SJSA1 (cell line): Measurements from ENCODE around the gene FAM83G. TPM values are rescaled to one million over a fixed set of nuclear protein-coding genes. Genes with fewer than 3 reads are reported as not detected.
A peak's percentile ranks its signal among the peaks of the same experiment; 100 is the strongest.

Experiments used
- DNase-seq, 2 experiments: peaks; one replicate each; pipeline ENCODE4 v3.0.0-alpha.2; 2015 to 2020; ENCODE audit warnings: low spot score in 2 of 2, low read depth in 1 of 2
- H3K27ac ChIP-seq: fragments of 250-450 bp; sonication (Bioruptor Pico); 2 replicates; pipeline ENCODE4 v1.5.1; 2020; ENCODE audit warnings: mild to moderate bottlenecking, moderate library complexity
- H3K27me3 ChIP-seq: fragments of 250-450 bp; sonication (Bioruptor Pico); replicated peaks from 2 replicates; pipeline ENCODE4 v1.5.1; 2020; ENCODE audit warnings: mild to moderate bottlenecking, moderate library complexity
- H3K36me3 ChIP-seq: fragments of 250-450 bp; sonication (Bioruptor Pico); 2 replicates; pipeline ENCODE4 v1.5.1; 2020; ENCODE audit warnings: mild to moderate bottlenecking
- H3K4me1 ChIP-seq: fragments of 250-450 bp; sonication (Bioruptor Pico); replicated peaks from 2 replicates; pipeline ENCODE4 v1.6.1; 2021; ENCODE audit warnings: mild to moderate bottlenecking
- H3K4me3 ChIP-seq: fragments of 250-450 bp; sonication (Bioruptor Pico); 2 replicates; pipeline ENCODE4 v1.5.1; 2020; ENCODE audit warnings: mild to moderate bottlenecking
- H3K9me3 ChIP-seq: fragments of 250-450 bp; sonication (Bioruptor Pico); replicated peaks from 2 replicates; pipeline ENCODE4 v1.5.1; 2020; ENCODE audit warnings: mild to moderate bottlenecking
- total RNA-seq: library from RNA; depleted of rRNA; stranded (reverse); fragments of >200 nt; shearing (Covaris generic); gene quantifications from 2 replicates; pipeline ENCODE4 v1.2.3, GENCODE V29; 2014

Gene FAM83G
- total RNA-seq, 1 experiment from 2014 or later: 6.7 TPM

- H3K4me1 ChIP-seq: peaks cover 49% of the 10 kb centered on the region
- DNase-seq: no peak
- no peak overlapping the region for H3K4me3 ChIP-seq
- H3K27ac ChIP-seq: no peak overlapping the region
- H3K9me3 ChIP-seq: no peaks in the 10 kb centered on the region
- H3K27me3 ChIP-seq: no peaks in the 10 kb centered on the region
- H3K36me3 ChIP-seq: peaks cover 9% of the 10 kb centered on the region
These were observed 37.5 kb downstream of the FAM83G start for GRCh38 chr17:18966831-18967624.

GRCh38 chr17:18965530-18966236 is 38.9 kb downstream of the FAM83G start:
- Histone ChIP-seq H3K4me1 (peaks cover 63% of the 10 kb centered on the region), H3K27me3 (no peaks in the 10 kb centered on the region), H3K9me3 (no peaks in the 10 kb centered on the region), H3K36me3 (0 out of 2 replicates have a peak, but pooled peaks cover 5% of the 10 kb centered on the region), H3K27ac (no peak overlapping the region), H3K4me3 (no peak overlapping the region)
- DNase-seq: peak in 1 of 2 experiments; percentile 44

GRCh38 chr17:18964550-18964949 is 40.0 kb downstream of the FAM83G start:
- DNase-seq: no peak
- no peaks in the 10 kb centered on the region for H3K36me3 ChIP-seq
- no peaks in the 10 kb centered on the region for H3K27me3 ChIP-seq
- H3K4me3 ChIP-seq: no peak overlapping the region
- peaks cover 63% of the 10 kb centered on the region for H3K4me1 ChIP-seq
- H3K27ac ChIP-seq: no peak overlapping the region
- no peaks in the 10 kb centered on the region for H3K9me3 ChIP-seq

- Histone ChIP-seq H3K27ac (no peak overlapping the region), H3K4me1 (peaks cover 65% of the 10 kb centered on the region), H3K4me3 (no peak overlapping the region), H3K27me3 (no peaks in the 10 kb centered on the region), H3K36me3 (no peaks in the 10 kb centered on the region), H3K9me3 (no peaks in the 10 kb centered on the region)
- DNase-seq: no peak
These were observed 40.6 kb downstream of the FAM83G start for GRCh38 chr17:18964018-18964351.

DNA sequence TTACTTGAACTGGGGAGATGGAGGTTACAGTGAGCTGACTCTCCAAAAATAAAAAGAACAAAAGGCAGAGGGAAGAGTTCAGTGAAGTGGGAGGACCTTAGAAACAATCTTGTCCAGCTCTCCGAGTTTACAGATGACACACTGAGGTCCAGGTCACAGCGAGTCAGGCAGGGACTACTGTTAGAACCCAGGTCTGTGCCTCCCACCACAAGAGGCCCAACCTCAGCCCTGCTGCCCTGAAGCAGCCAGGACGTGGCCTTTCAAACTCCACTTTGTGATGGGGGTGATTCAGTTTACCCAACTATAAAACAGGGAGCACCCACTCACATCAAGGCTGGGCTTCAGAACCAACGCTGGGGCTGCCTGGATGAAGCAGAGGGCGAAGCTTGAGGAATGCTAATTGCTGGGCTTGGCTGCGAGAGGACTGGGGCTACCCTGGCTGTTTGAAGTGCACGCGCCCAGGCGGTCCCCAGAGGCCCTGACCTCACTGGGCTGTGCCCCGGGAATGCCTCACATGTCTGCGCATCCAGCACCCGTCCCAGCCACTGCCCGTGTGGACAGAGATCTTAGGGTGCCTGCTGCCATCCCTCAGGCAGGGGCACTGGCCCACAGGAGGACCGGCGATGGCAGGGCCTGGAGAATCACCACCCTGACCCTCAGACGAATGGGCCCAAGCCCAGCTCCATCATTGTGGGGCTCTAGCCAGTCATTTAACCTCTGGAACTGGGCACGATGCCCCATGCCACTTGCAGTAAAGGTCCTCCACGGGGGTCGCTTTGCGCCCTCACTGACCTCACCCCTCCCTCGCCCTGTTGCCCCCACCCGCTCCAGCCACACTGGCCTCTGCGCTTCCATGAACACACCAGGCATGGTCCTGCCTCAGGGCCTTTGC is 41.2 kb downstream of the FAM83G start:
- H3K4me1 ChIP-seq: peaks cover 69% of the 10 kb centered on the region
- H3K36me3 ChIP-seq: no peaks in the 10 kb centered on the region
- H3K9me3 ChIP-seq: no peaks in the 10 kb centered on the region
- H3K27ac ChIP-seq: no peak overlapping the region
- no peak overlapping the region for H3K4me3 ChIP-seq
- DNase-seq: no peak
- H3K27me3 ChIP-seq: no peaks in the 10 kb centered on the region

- no peak for DNase-seq
- Histone ChIP-seq H3K4me1 (peaks cover 68% of the 10 kb centered on the region), H3K4me3 (no peak overlapping the region), H3K36me3 (no peaks in the 10 kb centered on the region), H3K27ac (peak overlapping the region; percentile 35), H3K9me3 (no peaks in the 10 kb centered on the region), H3K27me3 (no peaks in the 10 kb centered on the region)
These were observed 42.1 kb downstream of the FAM83G start for GRCh38 chr17:18962494-18962815.

DNA sequence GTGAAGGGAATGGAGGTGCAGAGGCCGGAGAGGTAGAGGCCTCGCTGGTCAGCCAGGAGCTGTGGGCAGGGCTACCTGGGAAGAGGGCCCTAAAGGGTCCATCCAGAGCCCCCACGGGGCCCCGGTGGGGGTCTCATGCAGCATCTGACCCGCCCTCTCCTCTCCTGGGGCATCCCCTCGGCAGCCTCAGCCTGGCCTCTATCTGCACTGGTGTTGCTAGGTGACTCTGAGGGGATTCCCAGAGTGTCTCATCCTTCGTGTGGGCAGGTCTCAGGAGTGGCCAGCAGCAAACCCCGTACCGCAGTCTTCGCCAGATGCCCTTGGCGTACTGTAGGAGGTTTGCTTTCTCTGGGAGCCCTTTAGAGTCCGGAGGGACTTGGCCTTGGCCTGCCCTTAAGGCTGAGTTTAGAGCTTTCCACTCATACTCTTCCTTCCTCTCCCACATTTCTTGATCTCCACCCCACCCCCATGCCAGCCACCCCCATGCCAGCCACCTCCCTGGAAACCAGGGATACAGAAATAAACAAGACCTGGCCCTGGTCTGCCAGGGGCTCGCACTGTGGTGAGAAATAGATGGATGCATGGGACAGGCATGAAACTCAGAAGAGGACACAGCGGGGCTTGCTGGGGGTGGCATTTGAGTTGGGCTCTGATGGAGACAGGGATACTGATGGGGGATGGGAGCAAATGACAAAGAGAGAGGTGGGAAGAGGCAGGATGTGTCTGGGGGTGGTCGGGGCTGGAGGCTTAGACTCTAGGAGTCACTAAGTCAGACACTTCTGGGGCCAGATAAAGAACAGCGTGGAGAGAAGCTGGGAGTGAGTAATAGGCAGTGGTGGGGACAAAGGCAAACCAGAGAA is 42.7 kb downstream of the FAM83G start:
- H3K4me1 ChIP-seq: peaks cover 63% of the 10 kb centered on the region
- DNase-seq: peak; percentile 32 to 52
- H3K9me3 ChIP-seq: no peaks in the 10 kb centered on the region
- H3K27ac ChIP-seq: peak overlapping the region; percentile 35
- no peaks in the 10 kb centered on the region for H3K36me3 ChIP-seq
- no peaks in the 10 kb centered on the region for H3K27me3 ChIP-seq
- no peak overlapping the region for H3K4me3 ChIP-seq

DNA sequence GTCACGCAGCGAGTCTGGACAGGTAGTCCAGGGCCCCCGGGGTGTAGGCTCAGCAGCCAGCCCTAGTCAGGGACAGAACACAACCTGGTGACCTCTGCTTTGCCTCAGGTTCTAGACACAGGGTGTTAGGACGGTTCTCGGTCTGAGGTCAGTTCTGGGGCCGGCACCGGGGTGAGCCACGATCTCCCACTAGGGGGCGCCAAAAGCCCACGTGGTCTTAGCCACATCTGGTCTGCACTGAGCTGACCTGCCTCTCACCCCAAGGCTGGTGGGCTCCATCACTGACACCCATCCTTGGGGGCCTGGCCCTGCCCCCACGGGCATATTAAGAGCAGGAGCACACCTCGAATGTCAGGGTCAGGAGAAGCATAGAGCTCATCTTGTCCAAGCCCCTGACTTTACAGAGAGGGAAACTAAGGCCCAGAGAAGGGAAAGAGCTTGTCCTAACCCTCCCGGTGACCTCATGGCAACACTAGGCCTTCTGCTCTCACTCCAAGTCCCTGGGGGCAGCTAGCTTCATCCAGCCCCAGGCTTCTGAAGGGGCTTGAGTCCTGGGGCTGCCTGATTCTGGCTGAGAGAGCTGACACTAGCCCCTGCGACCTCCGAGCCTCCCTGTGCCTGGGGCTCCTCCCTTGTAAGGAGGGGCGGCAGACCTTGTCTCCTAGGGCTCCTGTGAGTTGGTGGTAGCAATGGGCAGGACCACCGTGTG is 43.6 kb downstream of the FAM83G start:
- peak; percentile 59 to 78 for DNase-seq
- H3K27ac ChIP-seq: peak overlapping the region; percentile 2; the same call in 1 of the 2 replicates
- H3K27me3 ChIP-seq: no peaks in the 10 kb centered on the region
- no peaks in the 10 kb centered on the region for H3K36me3 ChIP-seq
- no peak overlapping the region for H3K4me3 ChIP-seq
- H3K4me1 ChIP-seq: peaks cover 59% of the 10 kb centered on the region
- H3K9me3 ChIP-seq: no peaks in the 10 kb centered on the region

DNA sequence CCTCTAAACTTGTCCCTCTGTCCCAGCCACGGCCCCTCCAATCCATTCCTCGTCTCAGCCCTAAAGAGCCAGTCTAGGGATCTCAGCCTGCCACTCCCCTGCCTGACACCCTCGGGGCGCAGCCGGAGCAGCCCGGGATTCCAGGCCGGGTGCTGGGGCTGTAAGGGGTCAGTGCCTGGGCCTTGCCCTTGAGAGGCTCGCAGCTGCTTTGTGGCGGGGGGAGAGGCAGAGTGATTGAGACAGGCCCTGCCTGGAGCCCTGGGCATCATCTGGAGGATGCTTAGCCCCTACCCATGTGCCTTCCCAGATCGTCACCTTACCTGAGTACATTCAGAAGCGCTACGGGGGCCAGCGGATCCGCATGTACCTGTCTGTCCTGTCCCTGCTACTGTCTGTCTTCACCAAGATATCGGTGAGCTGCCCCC is 44.3 kb downstream of the FAM83G start:
- H3K4me1 ChIP-seq: peaks cover 52% of the 10 kb centered on the region
- no peak overlapping the region for H3K27ac ChIP-seq
- no peak overlapping the region for H3K4me3 ChIP-seq
- no peaks in the 10 kb centered on the region for H3K27me3 ChIP-seq
- H3K36me3 ChIP-seq: no peaks in the 10 kb centered on the region
- H3K9me3 ChIP-seq: no peaks in the 10 kb centered on the region
- no peak for DNase-seq

DNA sequence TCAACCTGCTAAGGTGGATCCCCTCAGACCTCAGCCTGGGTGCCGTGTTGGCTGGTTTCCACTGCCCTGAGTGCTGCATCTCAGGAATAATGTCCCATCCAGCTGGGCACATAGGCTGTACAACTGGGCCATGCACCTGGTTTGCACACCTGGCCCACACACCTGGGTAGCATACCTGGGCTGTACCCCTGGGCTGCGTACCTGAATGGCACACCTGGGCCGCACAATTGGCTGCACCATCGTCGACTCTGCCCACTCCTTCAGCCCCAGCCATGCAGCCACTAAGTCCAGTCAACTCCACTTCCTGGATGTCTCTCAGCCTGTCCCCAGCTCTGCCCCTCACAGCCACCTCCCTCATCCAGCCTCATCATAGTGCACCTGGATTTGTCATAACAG is 44.7 kb downstream of the FAM83G start:
- H3K27ac ChIP-seq: no peak overlapping the region
- no peaks in the 10 kb centered on the region for H3K36me3 ChIP-seq
- peaks cover 50% of the 10 kb centered on the region for H3K4me1 ChIP-seq
- DNase-seq: no peak
- no peaks in the 10 kb centered on the region for H3K27me3 ChIP-seq
- H3K9me3 ChIP-seq: no peaks in the 10 kb centered on the region
- H3K4me3 ChIP-seq: no peak overlapping the region

DNA sequence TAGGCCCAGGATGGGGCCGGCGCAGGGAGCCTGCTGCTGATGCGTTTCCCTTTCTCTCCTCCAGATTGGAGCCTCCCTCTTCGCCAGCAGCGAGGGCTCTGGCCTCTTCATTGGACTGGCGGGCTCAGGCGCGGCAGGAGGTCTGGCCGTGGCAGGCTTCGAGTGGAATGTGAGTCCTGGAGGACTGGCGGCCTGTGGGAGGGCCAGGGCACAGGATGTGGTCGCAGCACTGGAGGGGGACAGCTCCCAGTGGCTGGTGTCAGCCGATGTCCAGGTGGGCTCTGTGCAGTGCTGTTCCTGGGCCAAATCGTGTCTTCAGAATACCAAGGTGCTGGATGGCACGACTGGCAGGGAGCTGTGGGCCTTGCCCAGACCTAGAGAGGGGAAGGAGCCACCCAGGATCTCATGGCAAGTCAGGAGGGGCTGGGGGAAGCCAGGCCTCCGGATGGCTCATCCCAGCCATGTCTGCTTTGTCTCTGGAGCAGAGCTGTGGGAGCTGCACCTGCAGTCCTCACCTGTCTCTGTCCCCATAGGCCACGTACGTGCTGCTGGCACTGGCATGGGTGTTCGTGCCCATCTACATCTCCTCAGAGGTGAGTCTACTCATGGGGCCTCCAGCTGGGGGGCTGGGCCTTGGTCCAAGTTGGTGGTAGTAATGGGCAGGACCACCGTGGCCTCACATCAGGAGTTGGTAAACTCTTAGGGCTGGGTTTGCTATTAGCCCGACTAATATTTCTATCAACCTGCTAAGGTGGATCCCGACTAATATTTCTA is 45.3 kb downstream of the FAM83G start:
- no peak for DNase-seq
- Histone ChIP-seq H3K36me3 (no peaks in the 10 kb centered on the region), H3K4me1 (peaks cover 45% of the 10 kb centered on the region), H3K4me3 (no peak overlapping the region), H3K9me3 (no peaks in the 10 kb centered on the region), H3K27ac (no peak overlapping the region), H3K27me3 (no peaks in the 10 kb centered on the region)

- H3K36me3 ChIP-seq: no peaks in the 10 kb centered on the region
- H3K4me3 ChIP-seq: no peak overlapping the region
- DNase-seq: no peak
- H3K9me3 ChIP-seq: no peaks in the 10 kb centered on the region
- H3K27me3 ChIP-seq: no peaks in the 10 kb centered on the region
- H3K4me1 ChIP-seq: peaks cover 39% of the 10 kb centered on the region
- H3K27ac ChIP-seq: no peak overlapping the region
These were observed 46.0 kb downstream of the FAM83G start for GRCh38 chr17:18958611-18959010.
